HepG2 (cell line): ENCODE results near the gene NRG2. TPM values are rescaled to one million over a fixed set of nuclear protein-coding genes. Genes with fewer than 3 reads are reported as not detected.

Source experiments
- ELF3 ChIP-seq: IDR thresholded peaks from 2 replicates; pipeline ENCODE4 v1.6.1; 2016; ENCODE audit warnings: missing genetic modification reagents, missing compliant biosample characterization
- FOXC1 ChIP-seq: sonication (generic); formaldehyde crosslinking; IDR thresholded peaks from 2 replicates; pipeline ENCODE4 v1.8.0; 2022; ENCODE audit warnings: mild to moderate bottlenecking, missing genetic modification reagents, borderline replicate concordance
- GABPB1 ChIP-seq: IDR thresholded peaks from 2 replicates; pipeline ENCODE4 v1.6.1; 2016; ENCODE audit warnings: mild to moderate bottlenecking, missing genetic modification reagents, moderate library complexity, missing compliant biosample characterization
- HIC2 ChIP-seq: sonication (generic); formaldehyde crosslinking; IDR thresholded peaks from 2 replicates; pipeline ENCODE4 v1.9.0; 2022; ENCODE audit warnings: low read depth, missing genetic modification reagents
- HOXA5 ChIP-seq: sonication (generic); formaldehyde crosslinking; IDR thresholded peaks from 2 replicates; pipeline ENCODE4 v1.4.0; 2020; ENCODE audit warnings: missing genetic modification reagents
- IKZF1 ChIP-seq: fragments of 450-650 bp; IDR thresholded peaks from 2 replicates; pipeline ENCODE4 v1.7.1; 2016
- MEF2D ChIP-seq: sonication (generic); formaldehyde crosslinking; IDR thresholded peaks from 2 replicates; pipeline ENCODE4 v1.5.1; 2020; ENCODE audit warnings: mild to moderate bottlenecking, missing genetic modification reagents
- SALL1 ChIP-seq: sonication (generic); formaldehyde crosslinking; IDR thresholded peaks from 2 replicates; pipeline ENCODE4 v1.8.0; 2022; ENCODE audit warnings: mild to moderate bottlenecking, missing genetic modification reagents
- SIX4 ChIP-seq: sonication (generic); formaldehyde crosslinking; IDR thresholded peaks from 2 replicates; pipeline ENCODE4 v1.4.0; 2020; ENCODE audit warnings: missing genetic modification reagents
- SMAD9 ChIP-seq: sonication (generic); formaldehyde crosslinking; IDR thresholded peaks from 2 replicates; pipeline ENCODE4 v1.5.1; 2020; ENCODE audit warnings: mild to moderate bottlenecking, missing genetic modification reagents
- U2AF1 ChIP-seq: fragments of 200-400 bp; formaldehyde crosslinking; optimal IDR thresholded peaks from 2 replicates; pipeline ENCODE3; 2017; ENCODE audit warnings: mild to moderate bottlenecking, low read depth, low read length
- ZBTB49 ChIP-seq: sonication (generic); formaldehyde crosslinking; IDR thresholded peaks from 2 replicates; pipeline ENCODE4 v1.4.0; 2020; ENCODE audit warnings: missing genetic modification reagents, borderline replicate concordance
- ZEB1 ChIP-seq: IDR thresholded peaks from 2 replicates; pipeline ENCODE4 v1.6.1; 2012; ENCODE audit warnings: mild to moderate bottlenecking, low read depth, inconsistent platforms; ENCODE audit not compliant: insufficient replicate concordance
- ZNF10 ChIP-seq: sonication (generic); formaldehyde crosslinking; IDR thresholded peaks from 2 replicates; pipeline ENCODE4 v1.4.0; 2020; ENCODE audit warnings: mild to moderate bottlenecking, low read depth, missing genetic modification reagents, borderline replicate concordance
- ZNF138 ChIP-seq: sonication (generic); formaldehyde crosslinking; IDR thresholded peaks from 2 replicates; pipeline ENCODE4 v1.5.0; 2020; ENCODE audit warnings: mild to moderate bottlenecking, low read depth, missing genetic modification reagents
- ZNF20 ChIP-seq: sonication (generic); formaldehyde crosslinking; IDR thresholded peaks from 2 replicates; pipeline ENCODE4 v1.4.0; 2020; ENCODE audit warnings: mild to moderate bottlenecking, moderate library complexity, missing genetic modification reagents
- ZNF230 ChIP-seq: sonication (generic); formaldehyde crosslinking; IDR thresholded peaks from 2 replicates; pipeline ENCODE4 v1.4.0; 2020; ENCODE audit warnings: mild to moderate bottlenecking, missing genetic modification reagents
- ZNF430 ChIP-seq: sonication (generic); formaldehyde crosslinking; IDR thresholded peaks from 2 replicates; pipeline ENCODE4 v1.9.0; 2021; ENCODE audit warnings: mild to moderate bottlenecking, missing genetic modification reagents
- ZNF768 ChIP-seq: sonication (generic); formaldehyde crosslinking; IDR thresholded peaks from 2 replicates; pipeline ENCODE4 v1.4.0; 2020; ENCODE audit warnings: missing genetic modification reagents
- ZNF770 ChIP-seq: sonication (generic); formaldehyde crosslinking; IDR thresholded peaks from 2 replicates; pipeline ENCODE4 v1.5.0; 2020; ENCODE audit warnings: mild to moderate bottlenecking, missing genetic modification reagents
- polyA plus RNA-seq, 8 experiments: library from polyadenylated mRNA; depleted of rRNA in 3 of 8; stranded (reverse) in 7 of 8; unstranded in 1 of 8; fragments of >200 nt; fragmentation: Illumina TruSeq in 4 of 8; extraction: Trizol in 4 of 8; gene quantifications; 2 replicates each; pipeline versions ENCODE4 v1.2.1 to v1.2.3, GENCODE V29; 2011 to 2016; ENCODE audit warnings: low read depth in 4 of 8, missing spikeins in 1 of 8, mixed read lengths in 1 of 8; ENCODE audit not compliant: insufficient read depth in 1 of 8
- total RNA-seq, 5 experiments: library from RNA; depleted of rRNA; stranded (reverse); fragments of >200 nt; fragmentation: Illumina TruSeq; extraction: Trizol; gene quantifications; 2 replicates each; pipeline ENCODE4 v1.2.3, GENCODE V29; 2016; ENCODE audit warnings: low read depth in 1 of 5

The NRG2 gene
- total and polyA plus RNA-seq, 2 of the 13 experiments (the other 11 are each of a cell fraction or from before 2014, with no cell fraction given): not detected

- TF ChIP-seq HIC2 (CRISPR knock-in tag) (no peak), ZNF138 (CRISPR knock-in tag) (no peak), HOXA5 (CRISPR knock-in tag) (0 out of 2 replicates have a peak, but pooled peaks have one; percentile 27), ZNF20 (no peak), IKZF1 (no peak), ELF3 (no peak), U2AF1 (no peak), ZNF768 (CRISPR knock-in tag) (peak; percentile 72), ZNF10 (CRISPR knock-in tag) (no peak), FOXC1 (CRISPR knock-in tag) (peak; percentile 66; the same call in 1 of the 2 replicates), ZNF230 (0 out of 2 replicates have a peak, but pooled peaks have one; percentile 54), SMAD9 (CRISPR knock-in tag) (no peak), ZNF430 (CRISPR knock-in tag) (peak; percentile 41; the same call in 1 of the 2 replicates), SALL1 (CRISPR knock-in tag) (peak; percentile 81), MEF2D (CRISPR knock-in tag) (peak; percentile 50; the same call in 1 of the 2 replicates), ZBTB49 (CRISPR knock-in tag) (no peak), SIX4 (CRISPR knock-in tag) (no peak), ZEB1 (no peak), ZNF770 (CRISPR knock-in tag) (no peak), GABPB1 (CRISPR knock-in tag) (peak; percentile 77)
Observed at GRCh38 chr5:139968547-139969261, 74.4 kb downstream of the NRG2 start (continued).
